ENCODE results near the gene FAM120A. TPM values are rescaled to one million over a fixed set of nuclear protein-coding genes. Genes with fewer than 3 reads are reported as not detected.
A peak's percentile ranks its signal among the peaks of the same experiment; 100 is the strongest.

Gene FAM120A
- total and polyA plus RNA-seq, 2 donors (not counting 1 experiment from before 2014, with no cell fraction given): 85.8 to 136 TPM

DNA sequence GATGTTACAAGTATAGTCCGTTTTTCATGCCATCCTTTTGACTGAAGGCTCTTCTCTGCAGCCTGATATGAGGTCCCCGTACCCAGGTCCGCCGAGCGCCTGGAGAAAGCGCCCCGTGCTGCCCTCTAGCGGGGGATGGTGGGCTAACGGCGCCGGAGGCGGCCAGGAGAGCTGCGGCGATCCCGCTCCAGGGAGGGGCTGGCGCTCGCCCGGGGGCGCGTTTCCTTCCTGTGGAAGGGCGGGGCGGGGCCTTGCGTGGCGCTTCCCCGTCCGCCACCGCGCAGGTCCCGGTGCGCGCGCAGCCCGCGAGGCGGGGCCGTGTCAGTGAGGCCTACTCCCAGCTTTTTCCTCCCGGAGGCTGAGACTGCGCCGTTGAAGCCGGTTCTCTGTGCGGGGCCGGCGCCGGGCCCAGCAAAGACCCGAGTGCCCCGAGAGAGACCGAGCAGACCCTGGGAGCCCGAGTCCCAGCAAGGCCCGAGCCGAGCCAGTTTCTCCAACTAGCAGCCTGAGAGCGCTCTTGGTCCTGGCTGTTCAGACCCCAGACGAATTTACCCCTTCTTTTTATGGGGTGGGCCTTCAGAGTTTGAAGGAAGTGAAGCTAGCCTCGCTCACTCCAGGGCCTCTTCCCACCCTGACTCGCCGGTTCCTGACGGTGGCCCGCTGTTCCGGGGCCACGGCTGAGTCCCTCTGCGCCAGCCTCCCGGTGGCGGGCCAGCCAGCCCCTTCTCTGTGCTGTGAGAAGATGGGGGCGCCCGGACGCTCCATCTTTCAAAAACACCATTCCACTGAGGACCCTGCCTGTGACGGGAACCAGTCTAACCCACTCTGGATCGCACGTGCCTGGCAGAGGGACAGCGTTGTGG, 115.2 kb downstream of the FAM120A start:
- Histone ChIP-seq H2AFZ (ENCODE audit: low read length) (no peak overlapping the region), H3K9ac (ENCODE audit: insufficient read depth, low read length) (peak overlapping the region; percentile 89), H3K4me3 (replicated peaks in 1 of 4; ENCODE audit: control extremely low read depth in 1 of 4, insufficient read depth in 1 of 4, low read depth in 3 of 4, low read length in 4 of 4) (peak overlapping the region; percentile 48 to 80 (median 60)), H3K27ac (ENCODE audit: insufficient read depth, low read length) (peak overlapping the region; percentile 89), H4K20me1 (ENCODE audit: control insufficient read depth, extremely low read depth, insufficient read depth, low read length) (no peaks in the 10 kb centered on the region), H3K27me3 (ENCODE audit: control insufficient read depth, insufficient read depth, low read length) (no peaks in the 10 kb centered on the region), H3K9me3 (ENCODE audit: control insufficient read depth, insufficient read depth, low read depth, low read length) (no peaks in the 10 kb centered on the region), H3K4me1 (ENCODE audit: control insufficient read depth, extremely low read depth, insufficient read depth, low read length) (no peaks in the 10 kb centered on the region), H3K4me2 (ENCODE audit: extremely low read depth, insufficient read depth, low read length) (peak overlapping the region; percentile 79), H3K79me2 (ENCODE audit: control insufficient read depth, insufficient read depth, low read length) (no peaks in the 10 kb centered on the region), H3K36me3 (ENCODE audit: control insufficient read depth, insufficient read depth, low read length) (peaks cover 14% of the 10 kb centered on the region)
- no peak for TF ChIP-seq EZH2 (IDR thresholded peaks at IDR 0.05; ENCODE audit: low read length, missing control alignments)
- TF ChIP-seq, protein P1, sequence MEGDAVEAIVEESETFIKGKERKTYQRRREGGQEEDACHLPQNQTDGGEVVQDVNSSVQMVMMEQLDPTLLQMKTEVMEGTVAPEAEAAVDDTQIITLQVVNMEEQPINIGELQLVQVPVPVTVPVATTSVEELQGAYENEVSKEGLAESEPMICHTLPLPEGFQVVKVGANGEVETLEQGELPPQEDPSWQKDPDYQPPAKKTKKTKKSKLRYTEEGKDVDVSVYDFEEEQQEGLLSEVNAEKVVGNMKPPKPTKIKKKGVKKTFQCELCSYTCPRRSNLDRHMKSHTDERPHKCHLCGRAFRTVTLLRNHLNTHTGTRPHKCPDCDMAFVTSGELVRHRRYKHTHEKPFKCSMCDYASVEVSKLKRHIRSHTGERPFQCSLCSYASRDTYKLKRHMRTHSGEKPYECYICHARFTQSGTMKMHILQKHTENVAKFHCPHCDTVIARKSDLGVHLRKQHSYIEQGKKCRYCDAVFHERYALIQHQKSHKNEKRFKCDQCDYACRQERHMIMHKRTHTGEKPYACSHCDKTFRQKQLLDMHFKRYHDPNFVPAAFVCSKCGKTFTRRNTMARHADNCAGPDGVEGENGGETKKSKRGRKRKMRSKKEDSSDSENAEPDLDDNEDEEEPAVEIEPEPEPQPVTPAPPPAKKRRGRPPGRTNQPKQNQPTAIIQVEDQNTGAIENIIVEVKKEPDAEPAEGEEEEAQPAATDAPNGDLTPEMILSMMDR (conservative IDR thresholded peaks at IDR 0.05 in 1 of 2, IDR thresholded peaks at IDR 0.05 in 1 of 2; ENCODE audit: low read depth in 1 of 2, low read length in 2 of 2): peak; percentile 85 to 91
- peak; percentile 92 to 96 for DNase-seq (ENCODE audit: low read depth in 2 of 2)

GRCh38 chr9:93567271-93567959, 115.9 kb downstream of the FAM120A start:
- TF ChIP-seq, protein P1 (conservative IDR thresholded peaks at IDR 0.05 in 1 of 2, IDR thresholded peaks at IDR 0.05 in 1 of 2; ENCODE audit: low read depth in 1 of 2, low read length in 2 of 2): no peak
- TF ChIP-seq EZH2 (IDR thresholded peaks at IDR 0.05; ENCODE audit: low read length, missing control alignments): no peak
- DNase-seq (ENCODE audit: low read depth in 2 of 2): peak in 1 of 2 donors; percentile 14
- no peak overlapping the region for H2AFZ ChIP-seq (ENCODE audit: low read length)
- H3K4me3 ChIP-seq (replicated peaks in 1 of 4; ENCODE audit: control extremely low read depth in 1 of 4, insufficient read depth in 1 of 4, low read depth in 3 of 4, low read length in 4 of 4): peak overlapping the region; percentile 48 to 80 (median 60)
- H3K4me1 ChIP-seq (ENCODE audit: control insufficient read depth, extremely low read depth, insufficient read depth, low read length): no peaks in the 10 kb centered on the region
- peak overlapping the region; percentile 89 for H3K9ac ChIP-seq (ENCODE audit: insufficient read depth, low read length)
- H3K27ac ChIP-seq (ENCODE audit: insufficient read depth, low read length): peak overlapping the region; percentile 89
- H3K4me2 ChIP-seq (ENCODE audit: extremely low read depth, insufficient read depth, low read length): peak overlapping the region; percentile 79
- H3K36me3 ChIP-seq (ENCODE audit: control insufficient read depth, insufficient read depth, low read length): peaks cover 9% of the 10 kb centered on the region
- H3K9me3 ChIP-seq (ENCODE audit: control insufficient read depth, insufficient read depth, low read depth, low read length): no peaks in the 10 kb centered on the region
- no peaks in the 10 kb centered on the region for H3K27me3 ChIP-seq (ENCODE audit: control insufficient read depth, insufficient read depth, low read length)
- no peaks in the 10 kb centered on the region for H3K79me2 ChIP-seq (ENCODE audit: control insufficient read depth, insufficient read depth, low read length)
- no peaks in the 10 kb centered on the region for H4K20me1 ChIP-seq (ENCODE audit: control insufficient read depth, extremely low read depth, insufficient read depth, low read length)

GRCh38 chr9:93568169-93568568, 116.7 kb downstream of the FAM120A start:
- no peak overlapping the region for H2AFZ ChIP-seq (ENCODE audit: low read length)
- H3K4me2 ChIP-seq (ENCODE audit: extremely low read depth, insufficient read depth, low read length): no peak overlapping the region
- H3K79me2 ChIP-seq (ENCODE audit: control insufficient read depth, insufficient read depth, low read length): no peaks in the 10 kb centered on the region
- no peaks in the 10 kb centered on the region for H3K27me3 ChIP-seq (ENCODE audit: control insufficient read depth, insufficient read depth, low read length)
- peaks cover 6% of the 10 kb centered on the region for H3K36me3 ChIP-seq (ENCODE audit: control insufficient read depth, insufficient read depth, low read length)
- no peaks in the 10 kb centered on the region for H4K20me1 ChIP-seq (ENCODE audit: control insufficient read depth, extremely low read depth, insufficient read depth, low read length)
- H3K9ac ChIP-seq (ENCODE audit: insufficient read depth, low read length): no peak overlapping the region
- no peak overlapping the region for H3K4me3 ChIP-seq (replicated peaks in 1 of 4; ENCODE audit: control extremely low read depth in 1 of 4, insufficient read depth in 1 of 4, low read depth in 3 of 4, low read length in 4 of 4)
- H3K27ac ChIP-seq (ENCODE audit: insufficient read depth, low read length): no peak overlapping the region
- DNase-seq (ENCODE audit: low read depth in 2 of 2): no peak
- no peaks in the 10 kb centered on the region for H3K9me3 ChIP-seq (ENCODE audit: control insufficient read depth, insufficient read depth, low read depth, low read length)
- no peaks in the 10 kb centered on the region for H3K4me1 ChIP-seq (ENCODE audit: control insufficient read depth, extremely low read depth, insufficient read depth, low read length)
- no peak for TF ChIP-seq EZH2 (IDR thresholded peaks at IDR 0.05; ENCODE audit: low read length, missing control alignments)
- TF ChIP-seq, protein P1 (conservative IDR thresholded peaks at IDR 0.05 in 1 of 2, IDR thresholded peaks at IDR 0.05 in 1 of 2; ENCODE audit: low read depth in 1 of 2, low read length in 2 of 2): no peak

All from fibroblast of lung (primary cell).